ENCODE measurements around the gene MTARC1. TPM values are rescaled to one million over a fixed set of nuclear protein-coding genes. Genes with fewer than 3 reads are reported as not detected.
A peak's percentile ranks its signal among the peaks of the same experiment; 100 is the strongest.

Gene MTARC1
- total RNA-seq, 1 experiment from 2014 or later, result 0.74 TPM

DNA sequence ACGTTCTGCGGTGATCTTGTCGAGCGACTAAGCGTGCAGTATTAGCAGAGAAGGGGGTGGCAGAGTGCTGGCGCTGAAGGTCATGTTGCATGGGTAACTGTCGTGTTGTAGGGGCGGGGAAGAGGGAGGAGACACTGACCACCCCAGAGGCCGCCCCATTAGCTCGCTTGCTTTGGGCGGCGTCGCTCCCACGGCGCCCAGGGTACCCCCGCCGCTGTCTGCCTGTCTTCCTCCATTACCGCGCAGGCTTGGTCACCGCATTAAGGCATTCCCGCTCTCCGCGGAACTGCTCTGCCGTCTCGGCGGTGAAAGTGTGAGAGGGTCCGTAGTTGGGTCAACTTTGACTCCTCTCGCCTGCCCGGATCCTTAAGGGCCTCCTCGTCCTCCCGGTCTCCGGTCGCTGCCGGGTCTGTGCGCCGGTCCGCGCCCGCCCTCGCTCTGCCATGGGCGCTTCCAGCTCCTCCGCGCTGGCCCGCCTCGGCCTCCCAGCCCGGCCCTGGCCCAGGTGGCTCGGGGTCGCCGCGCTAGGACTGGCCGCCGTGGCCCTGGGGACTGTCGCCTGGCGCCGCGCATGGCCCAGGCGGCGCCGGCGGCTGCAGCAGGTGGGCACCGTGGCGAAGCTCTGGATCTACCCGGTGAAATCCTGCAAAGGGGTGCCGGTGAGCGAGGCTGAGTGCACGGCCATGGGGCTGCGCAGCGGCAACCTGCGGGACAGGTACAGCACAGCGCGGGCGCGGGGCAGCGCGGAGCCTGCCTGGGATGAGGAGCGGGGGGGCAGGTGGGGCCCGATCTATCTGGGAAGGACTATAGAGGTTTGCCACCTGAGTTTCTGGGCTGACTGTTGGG is 38.4 kb upstream of the MTARC1 start, which contains the start of gene MTARC2:
Gene MTARC2, plus strand, starts transcription at position 234 of the 846 bp plus-strand sequence. Its CDS starts 210 bp downstream, at position 444.
- no TSS peak for BruUV-seq (replicated peaks)
- TF ChIP-seq SIN3A (IDR thresholded peaks at IDR 0.05; ENCODE audit: borderline replicate concordance, insufficient read depth, low read depth, low read length) (no peak), POLR2AphosphoS5 (IDR thresholded peaks at IDR 0.05; ENCODE audit: low read depth, low read length) (peak; percentile 52), TCF7L2 (IDR thresholded peaks at IDR 0.05; ENCODE audit: low read depth, low read length) (no peak)
- TF ChIP-seq, protein P1, sequence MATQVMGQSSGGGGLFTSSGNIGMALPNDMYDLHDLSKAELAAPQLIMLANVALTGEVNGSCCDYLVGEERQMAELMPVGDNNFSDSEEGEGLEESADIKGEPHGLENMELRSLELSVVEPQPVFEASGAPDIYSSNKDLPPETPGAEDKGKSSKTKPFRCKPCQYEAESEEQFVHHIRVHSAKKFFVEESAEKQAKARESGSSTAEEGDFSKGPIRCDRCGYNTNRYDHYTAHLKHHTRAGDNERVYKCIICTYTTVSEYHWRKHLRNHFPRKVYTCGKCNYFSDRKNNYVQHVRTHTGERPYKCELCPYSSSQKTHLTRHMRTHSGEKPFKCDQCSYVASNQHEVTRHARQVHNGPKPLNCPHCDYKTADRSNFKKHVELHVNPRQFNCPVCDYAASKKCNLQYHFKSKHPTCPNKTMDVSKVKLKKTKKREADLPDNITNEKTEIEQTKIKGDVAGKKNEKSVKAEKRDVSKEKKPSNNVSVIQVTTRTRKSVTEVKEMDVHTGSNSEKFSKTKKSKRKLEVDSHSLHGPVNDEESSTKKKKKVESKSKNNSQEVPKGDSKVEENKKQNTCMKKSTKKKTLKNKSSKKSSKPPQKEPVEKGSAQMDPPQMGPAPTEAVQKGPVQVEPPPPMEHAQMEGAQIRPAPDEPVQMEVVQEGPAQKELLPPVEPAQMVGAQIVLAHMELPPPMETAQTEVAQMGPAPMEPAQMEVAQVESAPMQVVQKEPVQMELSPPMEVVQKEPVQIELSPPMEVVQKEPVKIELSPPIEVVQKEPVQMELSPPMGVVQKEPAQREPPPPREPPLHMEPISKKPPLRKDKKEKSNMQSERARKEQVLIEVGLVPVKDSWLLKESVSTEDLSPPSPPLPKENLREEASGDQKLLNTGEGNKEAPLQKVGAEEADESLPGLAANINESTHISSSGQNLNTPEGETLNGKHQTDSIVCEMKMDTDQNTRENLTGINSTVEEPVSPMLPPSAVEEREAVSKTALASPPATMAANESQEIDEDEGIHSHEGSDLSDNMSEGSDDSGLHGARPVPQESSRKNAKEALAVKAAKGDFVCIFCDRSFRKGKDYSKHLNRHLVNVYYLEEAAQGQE (IDR thresholded peaks at IDR 0.05; ENCODE audit: insufficient read depth in 1 of 2, low read depth in 2 of 2, low read length in 1 of 2), result no peak
- TF ChIP-seq, protein P2, sequence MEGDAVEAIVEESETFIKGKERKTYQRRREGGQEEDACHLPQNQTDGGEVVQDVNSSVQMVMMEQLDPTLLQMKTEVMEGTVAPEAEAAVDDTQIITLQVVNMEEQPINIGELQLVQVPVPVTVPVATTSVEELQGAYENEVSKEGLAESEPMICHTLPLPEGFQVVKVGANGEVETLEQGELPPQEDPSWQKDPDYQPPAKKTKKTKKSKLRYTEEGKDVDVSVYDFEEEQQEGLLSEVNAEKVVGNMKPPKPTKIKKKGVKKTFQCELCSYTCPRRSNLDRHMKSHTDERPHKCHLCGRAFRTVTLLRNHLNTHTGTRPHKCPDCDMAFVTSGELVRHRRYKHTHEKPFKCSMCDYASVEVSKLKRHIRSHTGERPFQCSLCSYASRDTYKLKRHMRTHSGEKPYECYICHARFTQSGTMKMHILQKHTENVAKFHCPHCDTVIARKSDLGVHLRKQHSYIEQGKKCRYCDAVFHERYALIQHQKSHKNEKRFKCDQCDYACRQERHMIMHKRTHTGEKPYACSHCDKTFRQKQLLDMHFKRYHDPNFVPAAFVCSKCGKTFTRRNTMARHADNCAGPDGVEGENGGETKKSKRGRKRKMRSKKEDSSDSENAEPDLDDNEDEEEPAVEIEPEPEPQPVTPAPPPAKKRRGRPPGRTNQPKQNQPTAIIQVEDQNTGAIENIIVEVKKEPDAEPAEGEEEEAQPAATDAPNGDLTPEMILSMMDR (IDR thresholded peaks at IDR 0.05), result no peak
- in situ Hi-C loops (cut with HindIII; ENCODE audit: low pct_unique_long_range_greater_than_20kb, low sequenced_read_pairs) (no loop called here), intact Hi-C loops (cut with micrococcal nuclease; ENCODE audit: unreplicated experiment) (no loop called here)
- no peaks in the 10 kb centered on the region for H3K9me3 ChIP-seq (ENCODE audit: control insufficient read depth, insufficient read depth, low read depth, low read length)
- peaks cover 7% of the 10 kb centered on the region for H3K4me1 ChIP-seq (ENCODE audit: control insufficient read depth, insufficient read depth, low read length)
- no peaks in the 10 kb centered on the region; the same call in 1 of the 2 replicates for H3K36me3 ChIP-seq (ENCODE audit: control insufficient read depth, insufficient read depth, low read length)
- peak; percentile 98 for ATAC-seq
- ChIA-PET CTCF (interaction anchor here (1.2 kb wide), 1 partner anchor 15 kb away, joined by 4 read pairs; no protein-coding TSS in a partner anchor), POLR2A (no interaction called here)
- H3K4me3 ChIP-seq (ENCODE audit: low read depth in 2 of 2, low read length in 2 of 2), result peak within 1 kb of the TSS; percentile 66 to 69
- no peaks in the 10 kb centered on the region for H3K27me3 ChIP-seq (ENCODE audit: control insufficient read depth, insufficient read depth, low read length)
- H3K27ac ChIP-seq (ENCODE audit: low read length), result peak within 1 kb of the TSS; percentile 84
- DNase-seq (ENCODE audit: low read depth, low spot score), result no peak

DNA sequence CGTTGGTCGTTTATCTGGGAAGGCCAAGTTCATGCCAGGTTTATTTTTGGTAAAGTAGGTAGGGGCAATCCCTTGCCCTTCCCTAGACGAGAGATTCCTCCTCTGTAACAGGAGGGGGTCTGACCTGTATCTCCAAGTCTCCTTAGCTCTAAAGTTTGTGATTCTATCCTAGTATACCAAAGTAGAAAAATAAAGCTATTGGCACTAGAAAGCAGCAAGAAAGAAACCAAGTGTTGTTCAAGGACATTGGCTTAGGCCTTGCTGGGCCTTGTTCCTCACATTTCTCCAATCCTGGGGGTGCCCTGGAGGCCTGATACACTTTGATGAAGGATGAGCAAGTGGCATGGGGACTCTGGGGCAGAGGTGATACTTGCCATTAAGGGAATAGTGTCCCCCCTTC is 37.8 kb upstream of the MTARC1 start:
- peak overlapping the region; percentile 66 to 69 for H3K4me3 ChIP-seq (ENCODE audit: low read depth in 2 of 2, low read length in 2 of 2)
- in situ Hi-C loops (cut with HindIII; ENCODE audit: low pct_unique_long_range_greater_than_20kb, low sequenced_read_pairs) (no loop called here), intact Hi-C loops (cut with micrococcal nuclease; ENCODE audit: unreplicated experiment) (no loop called here)
- no peak for TF ChIP-seq POLR2AphosphoS5 (IDR thresholded peaks at IDR 0.05; ENCODE audit: low read depth, low read length)
- TF ChIP-seq TCF7L2 (IDR thresholded peaks at IDR 0.05; ENCODE audit: low read depth, low read length), result no peak
- TF ChIP-seq SIN3A (IDR thresholded peaks at IDR 0.05; ENCODE audit: borderline replicate concordance, insufficient read depth, low read depth, low read length), result no peak
- TF ChIP-seq, protein P2 (IDR thresholded peaks at IDR 0.05), result no peak
- TF ChIP-seq, protein P1 (IDR thresholded peaks at IDR 0.05; ENCODE audit: insufficient read depth in 1 of 2, low read depth in 2 of 2, low read length in 1 of 2), result no peak
- ChIA-PET POLR2A (interaction anchor here (0.6 kb wide), 1 partner anchor 1482 kb away, joined by 8 read pairs; no protein-coding TSS in a partner anchor), CTCF (interaction anchor here (1.2 kb wide), 1 partner anchor 16 kb away, joined by 4 read pairs; no protein-coding TSS in a partner anchor)
- BruUV-seq (replicated peaks), result no TSS peak
- ATAC-seq (no peak), DNase-seq (ENCODE audit: low read depth, low spot score) (no peak)
- no peaks in the 10 kb centered on the region; the same call in 1 of the 2 replicates for H3K36me3 ChIP-seq (ENCODE audit: control insufficient read depth, insufficient read depth, low read length)
- H3K27me3 ChIP-seq (ENCODE audit: control insufficient read depth, insufficient read depth, low read length), result no peaks in the 10 kb centered on the region
- H3K9me3 ChIP-seq (ENCODE audit: control insufficient read depth, insufficient read depth, low read depth, low read length), result no peaks in the 10 kb centered on the region
- H3K27ac ChIP-seq (ENCODE audit: low read length), result peak overlapping the region; percentile 34; the same call in 1 of the 2 replicates
- peaks cover 7% of the 10 kb centered on the region for H3K4me1 ChIP-seq (ENCODE audit: control insufficient read depth, insufficient read depth, low read length)

Measured in Panc1 (cell line).